SK-N-MC (cell line): ENCODE measurements around the gene CCL27.

Experiments used
- EZH2 ChIP-seq: fragments of 200-600 bp; sonication (generic); IDR thresholded peaks from one replicate; pipeline ENCODE4 v1.6.1; 2017; ENCODE audit warnings: antibody characterized with exemption
- FOXP2 ChIP-seq: optimal IDR thresholded peaks from 2 replicates; pipeline ENCODE3; 2011; ENCODE audit warnings: mild to moderate bottlenecking, moderate library complexity; ENCODE audit not compliant: insufficient read depth; ENCODE audit errors: extremely low read length, control extremely low read depth
- POLR2AphosphoS5 ChIP-seq: IDR thresholded peaks from 2 replicates; pipeline ENCODE4 v1.6.1; 2012; ENCODE audit warnings: mild to moderate bottlenecking, low read depth, low read length, borderline replicate concordance

DNA sequence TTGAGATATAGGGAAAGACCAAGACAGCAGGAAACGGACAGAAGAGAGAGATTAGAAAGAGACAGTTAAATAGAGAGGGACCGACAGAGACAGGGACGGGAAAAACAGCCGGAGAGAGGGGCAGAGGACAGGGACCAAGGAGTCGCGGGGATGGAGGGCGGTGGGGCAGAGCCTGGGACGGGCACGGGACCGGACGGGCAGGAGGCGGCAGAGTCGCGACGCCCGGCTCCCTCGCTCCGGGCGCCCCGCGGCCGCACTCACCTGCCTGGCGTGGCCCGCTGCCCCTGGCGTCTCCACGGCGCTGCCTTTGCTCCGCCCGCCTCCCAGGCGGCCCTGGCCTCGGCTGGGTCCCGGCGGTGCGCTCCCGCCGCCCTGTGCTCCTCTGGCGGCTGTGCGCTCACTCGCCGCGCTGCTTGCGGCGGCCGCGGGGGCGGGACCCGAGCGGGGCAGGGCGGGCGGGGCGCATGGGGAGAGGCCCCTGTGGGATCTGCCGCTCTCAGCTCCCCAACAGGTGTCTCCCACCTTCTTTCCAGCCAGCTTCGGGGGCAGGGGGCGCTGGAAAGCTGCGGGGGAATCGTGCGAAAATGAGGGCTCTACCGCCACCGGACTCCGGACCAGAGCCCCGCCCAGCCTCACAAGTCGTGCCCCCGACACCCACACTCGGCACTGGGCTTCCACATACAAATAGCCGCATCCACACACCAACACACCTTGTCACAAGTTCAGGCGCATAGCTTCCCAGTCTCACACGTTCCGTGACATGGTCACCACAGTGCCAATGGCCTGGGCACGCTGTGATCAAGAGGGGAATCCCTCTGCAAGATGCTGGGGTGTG lies 33.6 kb downstream of the CCL27 start, which contains the start of gene ARID3C:
- TF ChIP-seq EZH2, result no peak
- no peak for TF ChIP-seq POLR2AphosphoS5
- no peak for TF ChIP-seq FOXP2
